GM19438 (cell line): ENCODE measurements around the gene NR1I3.
"Not testable (repeated sequence)": the region's sequence is repeated elsewhere in the genome, so short reads cannot be mapped to it uniquely, and the experiment has no call there.

Source experiments
- ATAC-seq: cut with Tn5 transposase; IDR thresholded peaks from one replicate; pipeline ENCODE4 v1.9.1; 2021; ENCODE audit warnings: low read depth; ENCODE audit not compliant: unreplicated experiment

The NR1I3 gene

GRCh38 chr1:161238039-161238473 lies at the start of gene NR1I3:
TSS of gene NR1I3 (minus strand) at chr1:161238203. CDS start at chr1:161236565, 1,638 bp downstream.
- no peak for ATAC-seq

- ATAC-seq = no peak
These were observed 49.6 kb upstream of the NR1I3 start for GRCh38 chr1:161287482-161288054.

GRCh38 chr1:161285521-161285920 lies 47.5 kb upstream of the NR1I3 start:
- no peak for ATAC-seq

- ATAC-seq = no peak
These were observed 47.1 kb upstream of the NR1I3 start for GRCh38 chr1:161285113-161285512.

GRCh38 chr1:161282991-161283390 lies 45.0 kb upstream of the NR1I3 start:
- no peak for ATAC-seq

- ATAC-seq = no peak
These were observed 36.9 kb upstream of the NR1I3 start for GRCh38 chr1:161274874-161275273.

- no peak for ATAC-seq
These were observed 35.4 kb upstream of the NR1I3 start for GRCh38 chr1:161273402-161273801.

GRCh38 chr1:161267321-161267720 lies 29.3 kb upstream of the NR1I3 start:
- no peak for ATAC-seq

- no peak for ATAC-seq
These were observed 28.8 kb upstream of the NR1I3 start for GRCh38 chr1:161266836-161267235.

- no peak for ATAC-seq
These were observed 28.2 kb upstream of the NR1I3 start for GRCh38 chr1:161266202-161266601.

GRCh38 chr1:161265305-161265704 lies 27.3 kb upstream of the NR1I3 start:
- ATAC-seq = no peak

- ATAC-seq = peak; percentile 56
These were observed 23.5 kb upstream of the NR1I3 start for GRCh38 chr1:161261261-161262235.

GRCh38 chr1:161260376-161261260 lies 22.6 kb upstream of the NR1I3 start:
- ATAC-seq = peak; percentile 30

- no peak for ATAC-seq
These were observed 21.8 kb upstream of the NR1I3 start for GRCh38 chr1:161259765-161260164.

GRCh38 chr1:161259345-161259702 lies 21.3 kb upstream of the NR1I3 start:
- no peak for ATAC-seq

- peak; percentile 62 for ATAC-seq
These were observed 20.7 kb upstream of the NR1I3 start, which contains the start of gene PCP4L1 for GRCh38 chr1:161258439-161259344. TSS of gene PCP4L1 (plus strand) at chr1:161258745. CDS start at chr1:161258975, 230 bp downstream.

- ATAC-seq = not testable (repeated sequence)
These were observed 19.1 kb upstream of the NR1I3 start for GRCh38 chr1:161257109-161257508.

GRCh38 chr1:161255955-161256520 lies 18.0 kb upstream of the NR1I3 start:
- not testable (repeated sequence) for ATAC-seq

- not testable (repeated sequence) for ATAC-seq
These were observed 17.3 kb upstream of the NR1I3 start for GRCh38 chr1:161255302-161255701.
